ENCODE data around the gene ENG. TPM values are rescaled to one million over a fixed set of nuclear protein-coding genes. Genes with fewer than 3 reads are reported as not detected.

The ENG gene
- total and polyA plus RNA-seq, 4 donors, result 41.1 to 317 (median 131) TPM

- Histone ChIP-seq H3K36me3 (ENCODE audit: control insufficient read depth in 4 of 4, insufficient read depth in 4 of 4, low read length in 4 of 4) (peaks cover 0 to 3% (median under 1%) of the 10 kb centered on the region in 4 donors), H3K27ac (ENCODE audit: low read depth in 1 of 2, low read length in 1 of 2) (no peak overlapping the region), H3K4me3 (no peak overlapping the region), H3K4me1 (ENCODE audit: control insufficient read depth in 5 of 5, insufficient read depth in 5 of 5, low read length in 5 of 5) (peaks cover 0 to 18% (median 3%) of the 10 kb centered on the region in 5 donors), H3K27me3 (ENCODE audit: control insufficient read depth in 3 of 3, insufficient read depth in 3 of 3, low read length in 2 of 3) (no peaks in the 10 kb centered on the region), H3K9me3 (ENCODE audit: control insufficient read depth in 4 of 4, insufficient read depth in 3 of 4, low read length in 3 of 4) (no peaks in the 10 kb centered on the region), H3K9ac (ENCODE audit: insufficient read depth in 1 of 2, low read length in 2 of 2) (no peak overlapping the region)
- no peak for TF ChIP-seq CTCF (IDR thresholded peaks at IDR 0.05; ENCODE audit: control extremely low read depth, extremely low read depth)
- no peak for DNase-seq
- WGBS, 2 donors, result 89 to 94% methylated on average over 10 of the region's 10 CpGs
- ATAC-seq (ENCODE audit: insufficient read depth, low FRiP score), result no peak
Observed at GRCh38 chr9:127773981-127774380, 80.5 kb downstream of the ENG start.

GRCh38 chr9:127773272-127773671 is 81.2 kb downstream of the ENG start:
- WGBS, 2 donors, result 83 to 90% methylated on average over 3 of the region's 3 CpGs
- peaks cover 0 to 3% (median under 1%) of the 10 kb centered on the region in 4 donors for H3K36me3 ChIP-seq (ENCODE audit: control insufficient read depth in 4 of 4, insufficient read depth in 4 of 4, low read length in 4 of 4)
- H3K4me3 ChIP-seq, result no peak overlapping the region
- no peak overlapping the region for H3K27ac ChIP-seq (ENCODE audit: low read depth in 1 of 2, low read length in 1 of 2)
- no peak overlapping the region for H3K9ac ChIP-seq (ENCODE audit: insufficient read depth in 1 of 2, low read length in 2 of 2)
- ATAC-seq (ENCODE audit: insufficient read depth, low FRiP score), result no peak
- H3K9me3 ChIP-seq (ENCODE audit: control insufficient read depth in 4 of 4, insufficient read depth in 3 of 4, low read length in 3 of 4), result no peaks in the 10 kb centered on the region
- H3K27me3 ChIP-seq (ENCODE audit: control insufficient read depth in 3 of 3, insufficient read depth in 3 of 3, low read length in 2 of 3), result no peaks in the 10 kb centered on the region
- H3K4me1 ChIP-seq (ENCODE audit: control insufficient read depth in 5 of 5, insufficient read depth in 5 of 5, low read length in 5 of 5), result peaks cover 0 to 13% (median 1%) of the 10 kb centered on the region in 5 donors
- no peak for DNase-seq
- no peak for TF ChIP-seq CTCF (IDR thresholded peaks at IDR 0.05; ENCODE audit: control extremely low read depth, extremely low read depth)

- ATAC-seq (ENCODE audit: insufficient read depth, low FRiP score), result no peak
- Histone ChIP-seq H3K4me1 (ENCODE audit: control insufficient read depth in 5 of 5, insufficient read depth in 5 of 5, low read length in 5 of 5) (peaks cover 0 to 18% (median 4%) of the 10 kb centered on the region in 5 donors), H3K4me3 (no peak overlapping the region), H3K9ac (ENCODE audit: insufficient read depth in 1 of 2, low read length in 2 of 2) (no peak overlapping the region), H3K36me3 (ENCODE audit: control insufficient read depth in 4 of 4, insufficient read depth in 4 of 4, low read length in 4 of 4) (peaks cover 0 to 3% (median under 1%) of the 10 kb centered on the region in 4 donors), H3K27me3 (ENCODE audit: control insufficient read depth in 3 of 3, insufficient read depth in 3 of 3, low read length in 2 of 3) (no peaks in the 10 kb centered on the region), H3K27ac (ENCODE audit: low read depth in 1 of 2, low read length in 1 of 2) (no peak overlapping the region), H3K9me3 (ENCODE audit: control insufficient read depth in 4 of 4, insufficient read depth in 3 of 4, low read length in 3 of 4) (no peaks in the 10 kb centered on the region)
- 93 to 97% methylated on average over 5 of the region's 5 CpGs for WGBS, 2 donors
- no peak for TF ChIP-seq CTCF (IDR thresholded peaks at IDR 0.05; ENCODE audit: control extremely low read depth, extremely low read depth)
- DNase-seq, result no peak
Observed at GRCh38 chr9:127772603-127773002, 81.9 kb downstream of the ENG start.

All from lung (tissue), 12 donors.